Fibroblast of skin of left biceps (primary cell): ENCODE data around the gene SLC6A18.
"Not testable (repeated sequence)": the region's sequence is repeated elsewhere in the genome, so short reads cannot be mapped to it uniquely, and the experiment has no call there.

ENCODE experiments used
- DNase-seq, 2 experiments: peaks; one replicate each; pipeline ENCODE4 v3.0.0-alpha.2; 2013; ENCODE audit warnings: low read depth in 2 of 2

Gene SLC6A18

DNA sequence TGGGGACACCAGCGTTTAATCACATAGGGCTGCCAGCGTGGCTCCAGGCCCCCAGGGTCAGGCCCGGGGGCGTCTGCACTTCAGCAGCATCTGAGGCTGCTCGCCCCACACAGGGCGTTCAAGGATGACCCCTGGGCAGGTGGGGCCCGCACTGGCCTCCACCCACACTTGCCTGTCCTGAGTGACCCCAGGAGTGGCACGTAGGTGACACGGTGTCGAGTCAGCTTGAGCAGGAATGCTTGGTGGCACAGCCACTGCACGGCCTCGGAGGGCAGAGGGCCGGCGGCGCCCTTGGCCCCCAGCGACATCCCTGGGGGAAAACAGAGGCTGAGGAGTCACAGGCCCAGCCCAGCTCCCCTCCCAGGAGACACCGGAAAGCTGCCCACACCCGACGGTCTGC, 29.0 kb downstream of the SLC6A18 start:
- DNase-seq = no peak

DNA sequence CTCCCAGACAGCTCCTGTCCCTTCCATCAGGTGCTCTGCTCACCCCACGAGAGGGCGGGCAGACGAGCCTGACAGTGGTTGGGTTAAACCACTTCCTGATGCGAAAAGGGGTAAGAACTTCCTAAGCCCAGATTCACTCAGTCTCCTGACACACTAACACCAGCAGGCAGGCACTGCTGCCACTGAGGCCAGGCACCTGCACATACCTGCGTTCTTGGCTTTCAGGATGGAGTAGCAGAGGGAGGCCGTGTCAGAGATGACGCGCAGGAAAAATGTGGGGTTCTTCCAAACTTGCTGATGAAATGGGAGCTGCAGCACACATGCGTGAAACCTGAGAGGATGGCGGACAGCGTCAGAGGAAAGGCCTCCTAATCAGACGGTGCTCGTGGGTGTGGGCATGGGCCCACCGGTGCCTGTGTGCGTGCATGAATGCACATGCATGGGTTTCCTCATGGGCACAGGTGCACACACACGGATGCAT, 29.9 kb downstream of the SLC6A18 start:
- DNase-seq = no peak

GRCh38 chr5:1256776-1257175, 31.6 kb downstream of the SLC6A18 start:
- DNase-seq = no peak

DNA sequence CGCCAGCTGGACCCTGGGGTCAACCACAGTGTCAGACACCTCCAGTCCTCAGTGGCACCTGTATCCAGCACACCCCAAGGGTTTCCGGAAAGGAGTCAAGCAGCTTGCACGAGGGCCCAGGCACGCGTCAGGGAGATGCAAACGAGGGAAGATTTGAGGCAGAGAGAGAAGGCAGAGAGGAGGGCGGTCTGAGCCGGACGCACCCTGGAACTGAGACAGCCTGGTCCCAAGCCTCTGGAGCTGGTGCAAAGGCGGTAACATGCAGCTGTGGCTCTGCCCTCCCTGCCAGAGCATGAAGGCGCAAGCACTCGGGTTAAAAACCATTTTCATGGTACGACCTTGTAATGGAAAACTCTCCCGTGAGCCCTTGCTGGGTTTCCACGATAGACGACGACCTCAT, 32.2 kb downstream of the SLC6A18 start:
- DNase-seq = no peak

- no peak for DNase-seq
Measured at GRCh38 chr5:1257841-1258240, 32.7 kb downstream of the SLC6A18 start.

- no peak for DNase-seq
Measured at GRCh38 chr5:1259806-1260480, 34.8 kb downstream of the SLC6A18 start.

- no peak for DNase-seq
Measured at GRCh38 chr5:1261643-1262042, 36.5 kb downstream of the SLC6A18 start.

DNA sequence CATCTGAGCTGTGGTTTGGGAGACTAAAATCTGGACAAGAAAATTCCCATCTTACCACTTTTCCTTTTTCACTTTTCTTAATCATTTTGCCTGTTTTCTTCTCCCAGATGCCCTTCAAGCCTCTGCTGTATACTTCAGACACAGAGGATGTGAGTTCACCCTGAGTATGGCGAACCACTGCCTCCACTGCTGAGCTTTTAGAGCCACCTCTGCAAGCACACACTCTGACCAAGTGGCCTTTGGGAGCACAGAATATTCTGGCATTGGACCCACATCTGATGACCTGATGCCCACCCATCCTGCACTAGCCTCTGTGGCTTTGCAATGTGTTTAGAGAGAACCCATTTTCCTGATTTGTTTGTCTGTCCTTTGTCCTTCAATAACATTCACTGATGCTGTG, 37.2 kb downstream of the SLC6A18 start:
- DNase-seq = no peak

DNA sequence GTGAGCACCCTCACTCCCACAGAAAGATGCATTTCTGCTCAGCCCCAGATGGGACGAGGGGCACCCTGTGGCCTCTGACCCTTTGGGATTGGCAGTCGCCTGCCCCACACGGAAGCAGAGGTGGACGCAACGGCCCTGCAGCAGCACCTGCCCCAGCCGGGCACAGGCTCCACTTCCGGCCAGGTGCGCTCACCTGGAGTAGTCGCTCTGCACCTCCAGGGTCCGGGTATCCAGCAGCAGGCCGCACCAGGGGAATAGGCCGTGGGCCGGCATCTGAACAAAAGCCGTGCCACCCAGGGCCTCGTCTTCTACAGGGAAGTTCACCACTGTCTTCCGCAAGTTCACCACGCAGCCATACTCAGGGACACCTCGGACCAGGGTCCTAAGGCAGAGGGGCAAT, 39.0 kb downstream of the SLC6A18 start:
- DNase-seq = no peak

- no peak for DNase-seq
Measured at GRCh38 chr5:1265026-1265425, 39.8 kb downstream of the SLC6A18 start.

- no peak for DNase-seq
Measured at GRCh38 chr5:1265461-1266455, 40.6 kb downstream of the SLC6A18 start.

- no peak for DNase-seq
Measured at GRCh38 chr5:1266791-1267190, 41.6 kb downstream of the SLC6A18 start.

DNA sequence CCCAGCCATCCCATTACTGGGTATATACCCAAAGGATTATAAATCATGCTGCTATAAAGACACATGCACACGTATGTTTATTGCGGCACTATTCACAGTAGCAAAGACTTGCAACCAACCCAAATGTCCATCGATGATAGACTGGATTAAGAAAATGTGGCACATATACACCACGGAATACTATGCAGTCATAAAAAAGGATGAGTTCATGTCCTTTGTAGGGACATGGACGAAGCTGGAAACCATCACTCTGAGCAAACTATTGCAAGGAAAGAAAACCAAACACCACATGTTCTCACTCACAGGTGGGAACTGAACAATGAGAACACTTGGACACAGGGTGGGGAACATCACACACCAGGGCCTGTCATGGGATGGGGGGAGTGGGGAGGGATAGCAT, 42.3 kb downstream of the SLC6A18 start:
- not testable (repeated sequence) for DNase-seq

GRCh38 chr5:1268056-1268455, 42.9 kb downstream of the SLC6A18 start:
- no peak for DNase-seq

DNA sequence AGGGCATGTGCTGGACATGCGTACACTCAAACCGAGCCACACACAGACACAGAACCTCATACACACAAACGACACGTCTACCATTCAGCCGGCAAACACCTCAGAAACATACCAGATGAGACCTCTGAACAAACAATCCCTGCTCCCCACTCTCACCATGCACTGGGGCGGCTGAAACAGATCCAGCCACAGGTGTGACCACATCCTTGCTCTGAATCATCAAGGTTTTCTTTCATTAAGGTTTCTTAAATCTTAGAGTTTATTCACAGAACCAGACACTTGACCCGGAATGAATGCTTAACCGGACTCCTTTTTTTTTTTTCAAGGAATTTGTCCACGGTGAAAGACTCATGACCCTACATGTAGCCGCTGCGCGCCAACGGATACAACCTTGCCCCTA, 43.5 kb downstream of the SLC6A18 start:
- no peak for DNase-seq

DNA sequence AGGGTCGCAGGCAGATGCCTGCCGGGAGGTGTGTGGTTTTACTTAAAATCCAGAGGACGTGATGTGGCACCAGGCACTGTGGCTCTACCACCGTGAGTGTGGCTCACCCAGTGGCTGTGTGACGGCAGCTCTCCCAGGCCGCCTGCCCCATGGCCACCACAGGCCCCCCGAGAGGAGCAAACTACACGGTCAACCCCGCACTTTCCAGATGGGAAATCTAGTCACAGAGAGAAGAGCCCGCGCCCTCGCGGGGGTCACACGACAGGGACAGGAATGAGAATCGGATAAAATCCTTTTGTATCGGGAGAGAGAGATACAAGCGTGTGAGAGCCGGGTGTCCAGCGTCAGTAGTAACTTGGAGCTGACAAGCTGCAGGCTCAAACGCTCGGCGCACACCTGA, 45.2 kb downstream of the SLC6A18 start:
- no peak for DNase-seq

DNA sequence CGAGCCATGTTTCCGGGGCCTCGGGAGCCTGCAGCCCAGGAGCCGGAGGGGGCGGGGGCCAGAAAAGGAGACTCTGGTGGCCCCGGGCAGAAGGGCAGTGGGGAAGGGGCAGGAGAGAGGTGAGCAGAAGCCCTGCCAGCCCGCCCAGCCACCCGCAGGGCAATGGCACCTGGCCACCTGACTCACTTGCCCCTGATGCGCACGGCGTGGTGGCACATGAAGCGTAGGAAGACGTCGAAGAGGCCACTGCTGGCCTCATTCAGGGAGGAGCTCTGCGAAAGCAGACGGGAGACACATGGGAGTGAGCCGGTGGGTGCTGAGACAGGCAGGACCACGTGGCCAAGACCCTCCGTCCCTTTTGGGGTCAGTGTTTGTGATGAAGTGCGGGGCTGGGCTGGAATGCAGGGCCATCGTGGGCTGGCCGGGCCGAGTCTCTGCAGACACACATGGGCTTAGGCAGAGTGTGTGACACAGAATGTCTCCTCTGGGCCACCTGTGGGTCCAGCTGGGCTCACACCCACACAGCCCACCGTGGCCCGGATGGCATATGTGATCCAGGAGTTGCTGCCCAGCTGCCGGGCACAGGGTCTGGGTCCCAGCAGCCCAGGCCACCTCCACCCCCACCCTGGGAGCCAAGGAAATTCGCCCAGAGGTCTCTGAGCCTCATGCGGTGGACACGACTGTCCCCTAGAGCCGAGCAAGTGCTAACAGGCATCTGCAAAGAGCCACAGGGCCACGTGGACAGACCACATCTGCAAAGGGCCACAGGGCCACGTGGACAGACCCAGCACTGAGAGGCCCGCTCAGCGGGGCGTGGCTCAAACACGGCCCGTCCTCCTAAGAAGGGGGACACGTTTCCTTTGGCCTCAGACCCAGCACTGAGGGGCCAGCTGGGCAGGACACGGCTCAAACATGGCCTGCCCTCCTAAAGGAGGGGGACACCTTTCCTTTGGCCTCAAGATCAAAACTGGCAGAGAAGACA, 46.0 kb downstream of the SLC6A18 start:
- no peak for DNase-seq

GRCh38 chr5:1272201-1272600, 47.0 kb downstream of the SLC6A18 start:
- no peak for DNase-seq

DNA sequence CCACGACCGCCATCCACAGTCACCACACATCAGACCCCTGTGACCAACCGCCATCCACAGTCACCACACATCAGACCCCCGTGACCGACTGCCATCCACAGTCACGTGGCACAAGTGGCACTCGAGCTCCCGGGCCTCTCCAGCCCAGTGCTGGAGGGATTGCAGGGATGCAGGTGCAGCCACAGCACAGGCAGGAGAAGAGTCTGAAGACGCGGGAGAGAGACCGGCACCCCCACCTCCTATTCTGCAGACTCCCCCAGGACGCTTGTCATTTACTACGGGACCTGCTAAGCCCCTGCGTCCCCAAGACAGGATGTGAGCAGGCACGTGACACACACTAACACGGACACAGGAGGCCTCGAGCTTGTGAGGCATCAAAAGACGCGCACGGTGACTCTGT, 48.6 kb downstream of the SLC6A18 start:
- DNase-seq = no peak

DNA sequence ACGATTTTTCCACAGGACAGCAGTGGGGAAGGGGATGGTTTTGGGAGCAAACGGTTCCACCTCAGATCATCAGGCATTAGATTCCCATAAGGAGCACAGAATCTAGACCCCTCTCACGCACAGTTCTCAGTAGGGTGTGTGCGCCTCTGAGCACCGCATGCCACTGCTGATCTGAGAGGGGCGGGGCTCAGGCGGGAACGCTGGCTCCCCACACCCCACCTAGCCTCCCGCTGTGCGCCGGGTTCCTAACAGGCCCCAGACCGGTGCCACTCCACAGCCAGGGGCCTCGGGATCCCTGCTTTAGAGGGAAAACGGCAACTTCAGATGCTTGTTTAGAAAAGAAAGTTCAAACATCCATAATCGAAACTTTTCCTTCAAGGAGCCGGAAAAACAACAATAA, 49.3 kb downstream of the SLC6A18 start:
- no peak for DNase-seq
